Gastroesophageal sphincter (tissue), 3 donors: ENCODE data around the gene TM9SF2.

Experiments used
- CTCF ChIP-seq, 4 experiments: fragments of 200-600 bp in 2 of 4; fragments of 450-650 bp in 2 of 4; sonication (generic) in 1 of 4; IDR thresholded peaks; one replicate each; pipeline ENCODE4 v1.5.1; 2017 to 2019; ENCODE audit warnings: antibody characterized with exemption in 4 of 4, mild to moderate bottlenecking in 2 of 4, moderate library complexity in 2 of 4
- EP300 ChIP-seq: sonication (generic); formaldehyde crosslinking; IDR thresholded peaks from one replicate; pipeline ENCODE4 v1.6.1; 2017; ENCODE audit warnings: antibody characterized with exemption, mild to moderate bottlenecking
- POLR2A ChIP-seq, 2 donors: fragments of 450-650 bp; IDR thresholded peaks; one replicate each; pipeline ENCODE4 v1.6.1; 2017; ENCODE audit warnings: antibody characterized with exemption in 2 of 2, mild to moderate bottlenecking in 2 of 2, moderate library complexity in 1 of 2
- POLR2AphosphoS5 ChIP-seq: sonication (generic); formaldehyde crosslinking; IDR thresholded peaks from one replicate; pipeline ENCODE4 v1.6.1; 2017; ENCODE audit warnings: antibody characterized with exemption

- TF ChIP-seq CTCF (IDR thresholded peaks at IDR 0.05) = no peak
- TF ChIP-seq POLR2A (IDR thresholded peaks at IDR 0.05) = no peak
- TF ChIP-seq POLR2AphosphoS5 = no peak
- no peak for TF ChIP-seq EP300
These were observed 45.6 kb downstream of the TM9SF2 start for GRCh38 chr13:99546878-99547277.
